Small intestine (tissue), 16 donors: ENCODE measurements around the gene TOMM20L. TPM values are rescaled to one million over a fixed set of nuclear protein-coding genes. Genes with fewer than 3 reads are reported as not detected.
A peak's percentile ranks its signal among the peaks of the same experiment; 100 is the strongest.
"Not testable (repeated sequence)": the region's sequence is repeated elsewhere in the genome, so short reads cannot be mapped to it uniquely, and the experiment has no call there.

Source experiments
- DNase-seq, 2 donors: peaks; one replicate each; pipeline versions ENCODE4 v3.0.0 to v3.0.0-alpha.2; 2013
- FAIRE-seq: peaks from 2 replicates; lab custom pipeline; 2012; peaks lifted over from hg19 to GRCh38; lab: Jason Lieb, UNC
- H3K27ac ChIP-seq, 3 donors: one replicate each; pipeline ENCODE4 v1.5.1; 2013; ENCODE audit warnings: low read length in 2 of 3, mild to moderate bottlenecking in 2 of 3, control low read depth in 1 of 3, inconsistent platforms in 1 of 3, low read depth in 1 of 3, moderate library complexity in 1 of 3
- H3K27me3 ChIP-seq, 3 donors: one replicate each; pipeline ENCODE4 v1.6.1; 2013; ENCODE audit warnings: low read length in 3 of 3, inconsistent platforms in 1 of 3; ENCODE audit not compliant: control insufficient read depth in 3 of 3, insufficient read depth in 3 of 3
- H3K36me3 ChIP-seq, 3 donors: one replicate each; pipeline ENCODE4 v1.6.1; 2013; ENCODE audit warnings: low read length in 3 of 3, inconsistent platforms in 1 of 3, low read depth in 1 of 3, mild to moderate bottlenecking in 1 of 3, moderate library complexity in 1 of 3; ENCODE audit not compliant: control insufficient read depth in 3 of 3, insufficient read depth in 2 of 3
- H3K4me1 ChIP-seq, 3 donors: one replicate each; pipeline ENCODE4 v1.6.1; 2013; ENCODE audit warnings: low read length in 2 of 3, inconsistent platforms in 1 of 3, low read depth in 1 of 3, mild to moderate bottlenecking in 1 of 3, moderate library complexity in 1 of 3; ENCODE audit not compliant: control insufficient read depth in 3 of 3, insufficient read depth in 2 of 3
- H3K4me3 ChIP-seq, 3 donors: one replicate each; pipeline ENCODE4 v1.5.1; 2013; ENCODE audit warnings: low read length in 3 of 3, control low read depth in 1 of 3, inconsistent platforms in 1 of 3, low read depth in 1 of 3, mild to moderate bottlenecking in 1 of 3, moderate library complexity in 1 of 3
- H3K9me3 ChIP-seq, 2 donors: one replicate each; pipeline ENCODE4 v1.6.1; 2013; ENCODE audit warnings: low read depth in 1 of 2, low read length in 1 of 2; ENCODE audit not compliant: control insufficient read depth in 2 of 2, insufficient read depth in 1 of 2
- WGBS, 3 donors: extraction: QIAGEN DNeasy Blood & Tissue Kit; methylation state at CpG; one replicate each; pipeline ENCODE4 v1.1.7; 2013; 5-methylcytosine and 5-hydroxymethylcytosine counted together
- long read RNA-seq, 10 donors: transcript quantifications; one replicate each; lab custom pipeline, GENCODE V29; 2026
- polyA plus RNA-seq, 4 donors: library from polyadenylated mRNA; stranded (reverse) in 3 of 4; unstranded in 1 of 4; fragments of 200-250 nt in 3 of 4; fragments of 120-200 nt in 1 of 4; gene quantifications; one replicate each; pipeline versions ENCODE4 v1.2.1 to v1.2.3, GENCODE V29; 2013
- donor health status: healthy with polysubstance abuse.
- donor health status: control.
- donor health status: control.
- donor health status: Bipolar disorder and iron deficiency.
- donor health status: healthy.

TOMM20L gene
- under 1 TPM in 1 of 4 donors, not detected in 3; 0.38 TPM for polyA plus RNA-seq
- long read RNA-seq, donor 1 = 0 reads
- long read RNA-seq, donor 2 = 0 reads
- long read RNA-seq, donor 3 = 0 reads
- long read RNA-seq, donor 4 = 0 reads
- long read RNA-seq, donor 5 = 0 reads
- long read RNA-seq, donor 6 = 0 reads
- long read RNA-seq, donor 7 = 0 reads
- long read RNA-seq, donor 8 = 0 reads
- long read RNA-seq, donor 9 = 0 reads
- long read RNA-seq, donor 10 = 0 reads

GRCh38 chr14:58395812-58396788 is at the start of gene TOMM20L:
TSS of gene TOMM20L (plus strand) at chr14:58395930. CDS start at chr14:58395958, 28 bp downstream.
- DNase-seq (peak; percentile 76 to 91), FAIRE-seq (no peak)
- WGBS, 3 donors = 7 to 8% (median 7%) methylated on average over 66 to 86 of the region's 86 CpGs
- H3K4me3 ChIP-seq = peak within 1 kb of the TSS; percentile 45 to 68 (median 48)
- peak within 1 kb of the TSS; percentile 64 to 81 (median 73) for H3K27ac ChIP-seq
- H3K4me1 ChIP-seq = peaks cover 0 to 15% (median 0%) of the 10 kb centered on the region in 3 donors
- H3K36me3 ChIP-seq = peaks cover 0 to 2% (median 0%) of the 10 kb centered on the region in 3 donors
- H3K27me3 ChIP-seq = no peaks in the 10 kb centered on the region
- no peaks in the 10 kb centered on the region for H3K9me3 ChIP-seq

GRCh38 chr14:58353516-58354299 is 42.0 kb upstream of the TOMM20L start:
- no peaks in the 10 kb centered on the region for H3K27me3 ChIP-seq
- H3K36me3 ChIP-seq = peaks cover 7 to 25% (median 14%) of the 10 kb centered on the region in 3 donors
- no peaks in the 10 kb centered on the region for H3K4me1 ChIP-seq
- WGBS, 3 donors = 55 to 60% (median 60%) methylated on average over 4 of the region's 4 CpGs
- H3K27ac ChIP-seq = peak overlapping the region in 1 of 3 donors; percentile 54
- peak in 1 of 2 donors; percentile 52 for DNase-seq
- no peak overlapping the region for H3K4me3 ChIP-seq
- FAIRE-seq = no peak
- H3K9me3 ChIP-seq = no peaks in the 10 kb centered on the region

GRCh38 chr14:58354808-58355207 is 40.9 kb upstream of the TOMM20L start:
- 72 to 92% (median 80%) methylated on average over 2 of the region's 2 CpGs for WGBS, 3 donors
- FAIRE-seq (no peak), DNase-seq (no peak)
- no peaks in the 10 kb centered on the region for H3K27me3 ChIP-seq
- H3K9me3 ChIP-seq = no peaks in the 10 kb centered on the region
- no peak overlapping the region for H3K4me3 ChIP-seq
- no peaks in the 10 kb centered on the region for H3K4me1 ChIP-seq
- H3K36me3 ChIP-seq = peaks cover 7 to 20% (median 16%) of the 10 kb centered on the region in 3 donors
- no peak overlapping the region for H3K27ac ChIP-seq

GRCh38 chr14:58356268-58356667 is 39.5 kb upstream of the TOMM20L start:
- no peaks in the 10 kb centered on the region for H3K4me1 ChIP-seq
- no peak for FAIRE-seq
- H3K4me3 ChIP-seq = no peak overlapping the region
- 81 to 95% (median 93%) methylated on average over 1 of the region's 1 CpG for WGBS, 3 donors
- no peak for DNase-seq
- no peaks in the 10 kb centered on the region for H3K27me3 ChIP-seq
- H3K27ac ChIP-seq = peak overlapping the region in 1 of 3 donors; percentile 21
- no peaks in the 10 kb centered on the region for H3K9me3 ChIP-seq
- H3K36me3 ChIP-seq = peaks cover 9 to 19% (median 15%) of the 10 kb centered on the region in 3 donors

- FAIRE-seq, H3K27ac ChIP-seq, H3K4me3 ChIP-seq, DNase-seq, H3K9me3 ChIP-seq, H3K27me3 ChIP-seq, H3K4me1 ChIP-seq: not testable (repeated sequence)
- WGBS, 3 donors = 97 to 100% (median 100%) methylated on average over 1 of the region's 1 CpG
- peaks cover 3 to 18% (median 13%) of the 10 kb centered on the region in 3 donors for H3K36me3 ChIP-seq
These were observed 33.5 kb upstream of the TOMM20L start for GRCh38 chr14:58362272-58362671.

GRCh38 chr14:58362798-58363412 is 32.8 kb upstream of the TOMM20L start:
- whole genome bisulfite sequencing, 3 donors = 95 to 98% (median 98%) methylated on average over 3 of the region's 3 CpGs
- no peak overlapping the region for H3K27ac ChIP-seq
- peaks cover 3 to 17% (median 14%) of the 10 kb centered on the region in 3 donors for H3K36me3 ChIP-seq
- FAIRE-seq (no peak), DNase-seq (peak; percentile 33 to 49)
- H3K9me3 ChIP-seq = no peaks in the 10 kb centered on the region
- no peaks in the 10 kb centered on the region for H3K27me3 ChIP-seq
- no peak overlapping the region for H3K4me3 ChIP-seq
- H3K4me1 ChIP-seq = no peaks in the 10 kb centered on the region

- WGBS, 3 donors = 88 to 98% (median 97%) methylated on average over 4 of the region's 4 CpGs
- DNase-seq (no peak), FAIRE-seq (no peak)
- no peak overlapping the region for H3K4me3 ChIP-seq
- H3K27ac ChIP-seq = no peak overlapping the region
- peaks cover 3 to 18% (median 13%) of the 10 kb centered on the region in 3 donors for H3K36me3 ChIP-seq
- no peaks in the 10 kb centered on the region for H3K9me3 ChIP-seq
- no peaks in the 10 kb centered on the region for H3K27me3 ChIP-seq
- H3K4me1 ChIP-seq = no peaks in the 10 kb centered on the region
These were observed 31.4 kb upstream of the TOMM20L start for GRCh38 chr14:58364316-58364715.
